HG03103 (cell line): Measurements from ENCODE around the gene PPP4R3A.
"Not testable (repeated sequence)": the region's sequence is repeated elsewhere in the genome, so short reads cannot be mapped to it uniquely, and the experiment has no call there.

Experiments
- ATAC-seq: cut with Tn5 transposase; IDR thresholded peaks from one replicate; pipeline ENCODE4 v1.9.1; 2021; ENCODE audit warnings: low read depth; ENCODE audit not compliant: unreplicated experiment

The PPP4R3A gene

GRCh38 chr14:91444335-91445020, 65.6 kb downstream of the PPP4R3A start:
- ATAC-seq, result no peak

DNA sequence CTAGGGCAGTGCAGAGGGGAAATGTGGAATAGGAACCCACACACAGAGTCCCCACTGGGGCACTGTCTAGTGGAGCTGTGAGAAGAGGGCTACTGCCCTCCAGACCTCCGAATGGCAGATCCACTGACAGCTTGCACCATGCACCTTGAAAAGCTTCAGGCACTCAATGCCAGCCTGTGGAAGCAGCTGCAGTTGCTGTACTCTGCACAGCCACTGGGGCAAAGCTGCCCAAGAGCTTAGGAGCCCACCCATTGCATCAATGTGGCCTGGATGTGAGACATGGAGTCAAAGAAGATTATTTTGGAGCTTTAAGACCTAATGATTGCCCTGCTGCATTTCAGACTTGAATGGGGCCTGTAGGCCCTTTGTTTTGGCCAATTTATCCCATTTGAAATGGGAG, 70.8 kb downstream of the PPP4R3A start:
- ATAC-seq, result no peak

- no peak for ATAC-seq
These were observed 71.3 kb downstream of the PPP4R3A start for GRCh38 chr14:91438845-91439244.

GRCh38 chr14:91436266-91436665, 73.8 kb downstream of the PPP4R3A start:
- not testable (repeated sequence) for ATAC-seq

- ATAC-seq, result no peak
These were observed 80.7 kb downstream of the PPP4R3A start for GRCh38 chr14:91429385-91429784.

- not testable (repeated sequence) for ATAC-seq
These were observed 81.2 kb downstream of the PPP4R3A start for GRCh38 chr14:91428931-91429330.

DNA sequence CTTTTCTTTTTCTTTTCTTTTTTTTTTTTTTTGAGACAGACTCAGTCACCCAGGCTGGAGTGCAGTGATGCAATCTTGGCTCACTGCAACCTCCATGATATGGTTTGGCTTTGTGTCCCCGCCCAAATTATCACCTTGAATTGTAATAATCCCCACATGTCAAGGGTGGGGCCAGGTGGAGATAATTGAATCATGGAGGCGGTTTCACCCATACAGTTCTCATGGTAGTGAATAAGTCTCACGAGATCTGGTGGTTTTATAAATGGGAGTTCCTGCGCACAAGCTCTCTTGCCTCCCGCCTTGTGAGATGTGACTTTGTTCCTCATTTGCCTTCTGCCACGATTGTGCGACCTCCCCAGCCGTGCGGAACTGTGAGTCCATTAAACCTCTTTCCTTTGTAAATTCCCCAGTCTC, 84.6 kb downstream of the PPP4R3A start:
- ATAC-seq, result not testable (repeated sequence)

GRCh38 chr14:91424813-91425530, 85.1 kb downstream of the PPP4R3A start:
- ATAC-seq, result no peak

- ATAC-seq, result no peak
These were observed 89.4 kb downstream of the PPP4R3A start for GRCh38 chr14:91420686-91421085.

DNA sequence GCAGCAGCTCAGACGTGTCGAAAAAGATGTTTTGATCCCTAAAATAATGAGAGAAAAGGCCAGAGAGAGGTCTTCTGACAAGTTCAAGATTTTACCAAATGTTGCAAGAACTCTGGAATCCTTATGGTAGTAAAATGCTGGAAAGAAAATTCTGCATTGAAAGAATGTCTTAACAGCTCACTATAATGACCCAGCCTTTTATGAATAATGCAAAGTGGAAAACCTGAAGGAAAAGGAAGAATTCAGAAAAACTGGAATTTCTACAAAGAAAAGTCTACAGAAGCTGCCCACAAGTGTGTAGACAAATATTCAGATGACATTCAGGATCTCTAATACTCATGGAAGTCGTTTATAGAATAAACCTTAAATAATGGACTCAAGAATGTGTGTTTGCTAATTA, 90.7 kb downstream of the PPP4R3A start:
- ATAC-seq, result no peak

DNA sequence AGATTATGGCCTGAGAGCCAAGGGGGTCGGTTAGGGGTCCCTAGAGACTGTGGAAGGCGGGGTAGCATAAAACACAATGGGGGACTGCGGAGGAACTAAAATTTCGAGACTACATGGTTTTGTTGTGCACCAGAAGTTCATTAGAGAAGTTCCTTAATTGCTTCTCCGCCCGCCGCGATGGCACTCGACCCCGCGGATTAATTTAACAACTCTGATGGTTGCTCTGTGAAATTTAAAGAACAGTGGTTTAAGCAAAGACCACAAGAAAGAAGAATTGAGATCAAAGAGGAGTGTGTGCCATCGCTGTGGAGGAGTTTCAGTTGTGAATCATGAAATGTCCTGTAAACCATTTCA, 91.1 kb downstream of the PPP4R3A start:
- ATAC-seq, result no peak

DNA sequence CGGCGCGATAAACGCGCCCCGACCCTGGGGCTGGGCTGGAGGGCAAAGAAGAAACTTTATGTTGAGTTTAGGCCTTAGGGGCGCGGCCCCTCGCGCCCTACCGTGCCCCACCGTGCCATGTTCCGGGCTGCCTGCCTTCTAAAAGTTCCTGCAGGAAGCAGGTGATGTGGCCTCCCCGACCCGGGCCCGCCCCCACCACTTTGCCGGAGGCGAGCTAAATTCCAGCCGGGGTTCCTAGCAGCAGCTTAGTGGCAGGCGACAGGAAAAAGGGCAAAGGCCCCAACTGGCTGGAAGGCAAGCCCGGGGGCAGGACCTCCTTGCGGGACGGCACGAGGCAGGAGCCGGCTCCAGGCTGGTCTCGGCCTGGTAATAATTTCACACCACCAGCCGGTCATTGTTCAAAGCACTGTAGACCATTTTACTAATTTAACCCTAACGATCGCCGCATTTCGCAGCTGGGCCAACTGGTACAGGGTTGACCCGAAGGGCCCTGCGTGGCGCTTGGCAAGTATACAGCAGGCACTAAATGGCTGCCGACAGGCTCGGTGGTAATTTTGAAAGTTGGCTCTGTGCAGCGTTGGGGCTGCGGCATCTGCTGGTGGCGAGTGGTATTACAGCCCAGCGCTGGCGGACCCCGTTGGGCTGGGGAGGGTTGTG, 91.6 kb downstream of the PPP4R3A start:
- no peak for ATAC-seq

DNA sequence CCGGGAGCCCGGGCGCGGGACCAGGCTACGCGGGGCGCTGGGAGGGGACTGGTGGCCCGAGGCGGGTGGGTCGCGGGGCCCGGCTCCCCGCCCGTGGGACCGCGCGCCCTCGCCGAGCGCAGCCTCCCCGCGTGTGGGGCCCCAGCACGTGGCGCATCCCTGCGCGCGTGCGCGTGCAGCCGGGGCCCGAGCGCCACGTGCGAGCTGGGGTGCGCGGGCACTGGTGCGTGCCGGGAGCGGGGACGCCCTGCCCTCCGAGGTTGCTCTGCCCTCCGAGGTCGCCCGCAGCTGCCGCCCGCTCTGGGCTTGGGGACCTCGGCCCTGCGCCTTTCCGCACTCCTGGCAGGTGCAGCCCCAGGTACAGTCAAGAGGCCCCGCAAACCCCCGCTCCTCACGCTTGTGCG, 92.1 kb downstream of the PPP4R3A start:
- ATAC-seq, result peak; percentile 17

DNA sequence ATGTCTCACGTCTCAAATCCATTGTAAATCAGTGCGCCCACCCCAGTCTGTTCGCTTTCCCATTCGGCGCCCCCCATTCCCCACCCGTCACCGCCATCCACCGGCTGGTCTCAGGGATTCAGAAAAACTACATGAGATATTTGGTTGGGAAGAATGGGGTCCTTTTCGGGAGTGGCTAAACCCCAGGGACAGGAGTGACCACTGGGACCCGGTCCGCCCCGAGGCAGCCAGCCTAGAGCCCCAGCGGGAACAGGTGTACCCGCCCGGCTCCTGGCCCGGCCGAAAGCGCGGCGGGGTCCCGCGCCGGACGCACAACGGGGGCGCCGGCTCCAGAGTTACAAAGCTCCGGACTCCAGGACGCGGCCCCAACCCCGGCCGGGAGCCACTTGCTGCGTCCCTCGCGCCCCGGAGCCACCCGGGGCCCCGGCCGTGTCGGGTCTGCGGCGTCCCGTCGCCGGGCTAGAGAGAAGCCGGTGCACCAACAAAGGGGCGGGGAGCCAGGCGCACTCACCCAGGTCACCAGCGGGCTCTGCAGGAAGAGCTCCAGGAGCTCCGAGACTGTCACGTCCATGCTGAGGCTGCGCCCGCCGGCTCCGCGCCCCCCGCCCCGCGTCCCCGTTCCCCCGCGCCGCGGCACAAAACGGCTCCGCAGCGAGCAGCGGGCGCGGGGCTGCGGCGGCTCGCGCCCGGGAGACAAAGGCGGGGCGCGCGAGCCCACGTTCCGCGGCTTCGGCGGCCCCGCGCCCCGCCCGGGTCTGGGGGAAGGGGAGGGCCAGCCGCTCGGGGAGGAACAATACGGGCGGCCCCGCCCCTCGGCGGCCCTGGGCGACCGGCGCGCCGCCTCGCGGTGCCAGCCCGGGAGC, 92.8 kb downstream of the PPP4R3A start, which contains the start of gene CCDC88C:
TSS of gene CCDC88C (minus strand) at position 701 of the 863 bp plus-strand sequence. CDS start at position 571, 130 bp downstream.
- peak; percentile 37 for ATAC-seq

DNA sequence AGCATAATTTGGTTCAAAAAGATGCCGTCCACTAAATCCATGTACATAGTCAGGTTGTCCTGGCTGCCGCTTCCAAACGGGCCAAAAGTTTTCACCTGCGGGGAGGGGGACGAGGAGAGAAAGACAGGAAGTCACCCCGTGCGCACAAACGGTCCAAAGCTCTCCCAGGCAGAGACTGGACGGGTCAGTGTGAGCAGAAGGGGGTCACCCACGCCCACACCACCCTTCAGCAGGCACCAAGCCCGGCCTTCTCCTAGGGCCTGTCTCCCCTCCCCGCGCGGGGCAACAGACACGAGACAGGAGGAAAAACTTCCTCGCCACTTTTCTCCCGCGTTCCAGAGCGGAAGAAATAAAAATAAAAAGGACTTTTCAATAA, 93.4 kb downstream of the PPP4R3A start:
- no peak for ATAC-seq

DNA sequence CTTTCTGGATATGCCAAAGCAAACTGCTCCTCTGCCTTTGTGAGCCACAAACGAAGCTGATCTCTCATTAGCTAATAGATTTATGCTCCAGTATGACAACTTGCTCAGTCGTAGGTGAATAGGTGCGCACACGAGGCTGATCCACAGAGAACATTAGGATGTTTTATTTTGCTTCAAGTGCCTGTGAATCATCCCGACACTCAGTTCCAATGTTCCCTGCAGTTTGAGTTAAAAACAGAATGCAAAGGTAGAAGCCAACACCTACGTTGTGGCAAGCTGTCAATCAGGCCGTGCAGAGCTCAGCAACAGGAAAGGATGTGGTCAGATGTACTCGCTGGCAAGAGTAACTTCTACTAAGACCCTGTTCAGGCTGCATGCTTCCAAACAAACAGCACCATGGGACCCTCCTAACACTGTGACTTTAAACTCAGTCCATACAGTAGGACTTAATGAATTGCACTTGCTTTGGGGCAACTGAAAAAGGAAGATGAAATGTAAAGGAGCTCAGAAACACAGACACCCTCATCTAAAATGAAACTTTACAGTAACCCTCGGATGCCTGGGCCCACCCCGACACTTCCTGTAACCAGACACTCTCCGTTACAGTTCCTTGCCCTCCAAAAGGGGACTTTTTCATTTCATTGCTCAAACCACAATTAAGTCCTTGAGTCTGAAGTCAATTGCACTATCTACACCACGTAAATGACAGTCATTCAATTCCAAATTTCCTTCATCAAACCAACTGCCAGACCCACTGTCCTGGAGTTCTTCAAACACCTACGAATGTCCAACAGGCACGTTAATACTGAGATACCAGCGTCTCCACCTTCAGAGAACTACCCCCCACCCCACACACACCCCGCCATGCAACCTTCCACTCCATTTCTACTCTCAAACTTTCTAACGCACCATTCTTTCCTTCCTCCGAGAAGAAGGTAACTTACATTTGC, 94.0 kb downstream of the PPP4R3A start:
- ATAC-seq, result peak; percentile 45

GRCh38 chr14:91414475-91414833, 95.7 kb downstream of the PPP4R3A start:
- no peak for ATAC-seq

DNA sequence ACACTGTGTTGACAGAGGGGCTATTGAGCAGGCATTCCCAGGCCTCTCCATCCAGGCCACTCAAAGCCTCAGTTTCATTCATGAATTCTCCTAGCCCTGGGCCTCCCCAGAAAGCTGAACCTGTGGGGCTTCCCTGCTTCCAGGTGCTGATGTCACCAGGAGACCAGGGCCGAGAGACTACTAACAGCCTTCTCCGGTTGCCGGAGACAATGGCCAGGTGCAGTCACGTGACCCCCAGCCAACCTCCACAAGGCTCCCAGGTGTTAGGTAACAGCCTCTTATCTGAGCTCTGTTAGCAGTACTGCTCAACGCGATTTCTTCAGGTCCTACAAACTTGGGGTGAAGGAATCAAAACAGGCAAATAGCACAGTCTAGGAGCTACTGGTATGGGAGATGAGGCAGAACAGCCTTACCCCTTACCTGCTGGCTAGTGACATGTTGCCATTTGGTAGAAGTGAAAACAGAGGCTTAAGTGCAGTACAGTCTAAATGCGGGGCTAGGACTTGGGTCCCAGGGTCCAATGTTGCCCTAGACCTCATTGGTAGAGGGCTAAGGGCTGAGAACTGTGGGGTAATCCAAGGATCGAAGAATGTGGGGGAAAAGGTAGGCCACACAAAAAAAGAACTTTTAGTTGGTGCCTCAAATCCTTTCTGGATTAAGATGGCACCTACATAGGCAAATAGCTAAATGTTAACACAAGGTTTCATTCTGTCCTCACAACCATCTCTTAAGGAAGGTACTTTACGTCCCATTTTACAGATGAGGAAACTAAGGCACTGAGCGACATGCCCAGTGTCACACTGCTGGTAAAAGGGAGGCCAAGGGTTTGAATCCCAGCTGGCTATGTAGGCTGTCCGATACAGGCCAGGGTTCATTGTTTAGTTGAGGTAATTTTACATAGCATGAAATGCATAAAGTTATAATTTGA, 96.3 kb downstream of the PPP4R3A start:
- no peak for ATAC-seq

DNA sequence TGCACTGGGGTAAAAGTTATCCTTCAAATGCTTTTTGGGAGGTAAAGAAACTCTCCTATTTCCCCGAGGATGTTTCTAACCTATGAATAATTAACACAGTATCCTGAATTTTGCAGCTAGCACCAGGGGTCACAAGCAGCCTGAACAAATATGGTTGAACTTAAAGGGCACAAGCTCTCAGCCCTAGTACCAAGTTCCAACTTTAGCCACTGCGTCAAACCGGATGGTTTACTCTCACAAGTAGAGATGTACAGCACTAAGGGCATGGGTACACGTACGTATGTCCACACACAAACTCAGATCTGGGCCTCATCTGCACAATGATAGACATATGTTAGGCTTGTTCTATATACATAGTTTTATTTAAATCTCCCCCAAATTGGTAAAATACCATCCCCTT, 97.2 kb downstream of the PPP4R3A start:
- no peak for ATAC-seq
